ENCODE results near the gene LMF1.

DNA sequence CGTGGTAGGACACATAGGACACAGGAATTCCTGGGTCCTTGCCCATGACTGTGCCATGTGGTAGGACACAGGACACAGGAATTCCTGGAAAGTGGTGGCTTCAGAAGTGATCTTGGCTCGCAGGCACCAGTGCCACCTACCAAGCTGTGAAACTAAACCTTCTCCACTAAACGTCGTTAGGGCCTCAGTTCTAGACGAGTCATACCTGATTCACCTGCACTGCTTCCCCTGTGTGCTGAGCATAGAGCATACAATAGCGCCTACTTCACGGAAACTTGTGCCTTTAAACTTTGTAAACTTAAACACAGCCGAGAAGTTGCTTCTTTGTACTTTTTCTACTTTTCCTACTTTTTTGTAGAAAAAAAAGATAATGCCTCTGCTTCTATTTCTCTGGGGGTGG is 15.6 kb upstream of the LMF1 start:
- no peak for TF ChIP-seq EZH2 (IDR thresholded peaks at IDR 0.05; ENCODE audit: low read length)
- no peak for TF ChIP-seq CTCF (optimal IDR thresholded peaks at IDR 0.05 in 1 of 3, IDR thresholded peaks at IDR 0.05 in 1 of 3, conservative IDR thresholded peaks at IDR 0.05 in 1 of 3; ENCODE audit: extremely low read depth in 1 of 3, insufficient read depth in 2 of 3, low read length in 3 of 3)

All from keratinocyte (primary cell).